Nephron (organoid): ENCODE results near the gene ABCA7.

Experiments used
- H3K27ac Mint-ChIP-seq, 3 experiments: 2 replicates each; pipeline ENCODE4 v1.8.0; 2020; ENCODE audit warnings: mixed read lengths in 3 of 3, mild to moderate bottlenecking in 2 of 3, moderate library complexity in 1 of 3
- H3K27me3 Mint-ChIP-seq: 2 replicates; pipeline ENCODE4 v1.8.0; 2021; ENCODE audit warnings: low read depth, mild to moderate bottlenecking, moderate library complexity, mixed read lengths
- H3K36me3 Mint-ChIP-seq: 2 replicates; pipeline ENCODE4 v1.8.0; 2020; ENCODE audit warnings: low read depth, mixed read lengths
- H3K4me1 Mint-ChIP-seq: 2 replicates; pipeline ENCODE4 v1.8.0; 2020; ENCODE audit warnings: mixed read lengths
- H3K4me3 Mint-ChIP-seq, 3 experiments: 2 replicates each; pipeline ENCODE4 v1.8.0; 2020; ENCODE audit warnings: mild to moderate bottlenecking in 3 of 3, mixed read lengths in 3 of 3, moderate library complexity in 2 of 3
- H3K9me3 Mint-ChIP-seq: 2 replicates; pipeline ENCODE4 v1.8.0; 2020; ENCODE audit warnings: mixed read lengths
- CTCF ChIP-seq, 3 experiments: fragments of 200-600 bp; sonication (generic); IDR thresholded peaks; one replicate each; pipeline ENCODE4 v1.5.0; 2021; ENCODE audit warnings: antibody characterized with exemption in 3 of 3; ENCODE audit not compliant: unreplicated experiment in 3 of 3

ABCA7 gene

DNA sequence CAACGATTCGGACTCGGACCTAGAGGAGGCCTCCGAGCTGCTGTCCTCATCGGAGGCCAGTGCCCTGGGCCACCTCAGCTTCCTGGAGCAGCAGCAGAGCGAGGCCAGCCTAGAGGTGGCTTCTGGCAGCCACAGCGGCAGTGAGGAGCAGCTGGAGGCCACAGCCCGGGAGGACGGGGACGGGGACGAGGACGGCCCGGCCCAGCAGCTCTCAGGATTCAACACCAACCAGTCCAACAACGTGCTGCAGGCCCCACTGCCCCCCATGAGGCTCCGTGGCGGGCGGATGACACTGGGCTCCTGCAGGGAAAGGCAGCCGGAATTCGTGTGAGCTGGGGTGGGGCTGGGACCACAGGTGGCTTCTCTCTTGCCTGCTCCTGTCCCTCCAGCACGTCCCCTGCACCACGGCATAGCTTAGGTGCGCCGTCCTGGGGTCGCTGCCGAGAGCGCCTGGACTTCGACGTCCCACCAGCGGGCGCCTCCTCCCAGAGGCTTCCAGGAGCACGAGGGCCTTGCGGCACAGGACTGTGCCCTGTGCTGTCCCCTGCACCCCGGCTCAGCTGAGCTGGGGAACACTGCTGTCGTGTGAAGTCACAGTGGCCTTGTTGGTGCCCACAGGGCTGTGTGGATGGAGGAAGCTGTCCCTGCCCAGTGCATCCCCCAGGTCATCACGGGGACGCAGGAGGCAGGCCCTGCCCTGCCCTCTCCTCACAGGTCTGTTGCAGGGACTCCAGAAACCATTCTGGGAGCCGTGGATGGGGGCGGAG is 46.0 kb downstream of the ABCA7 start:
- Mint-ChIP-seq H3K36me3 (peaks cover 9% of the 10 kb centered on the region), H3K4me1 (peaks cover 11% of the 10 kb centered on the region), H3K4me3 (no peak overlapping the region), H3K27ac (no peak overlapping the region), H3K27me3 (no peaks in the 10 kb centered on the region), H3K9me3 (no peaks in the 10 kb centered on the region)
- TF ChIP-seq CTCF (IDR thresholded peaks at IDR 0.05; ENCODE audit: unreplicated experiment in 3 of 3) = no peak

- Mint-ChIP-seq H3K9me3 (no peaks in the 10 kb centered on the region), H3K27ac (no peak overlapping the region), H3K36me3 (peaks cover 9% of the 10 kb centered on the region), H3K4me1 (peaks cover 11% of the 10 kb centered on the region), H3K27me3 (no peaks in the 10 kb centered on the region), H3K4me3 (no peak overlapping the region)
- TF ChIP-seq CTCF (IDR thresholded peaks at IDR 0.05; ENCODE audit: unreplicated experiment in 3 of 3) = no peak
Measured at GRCh38 chr19:1086613-1087012, 46.7 kb downstream of the ABCA7 start.

DNA sequence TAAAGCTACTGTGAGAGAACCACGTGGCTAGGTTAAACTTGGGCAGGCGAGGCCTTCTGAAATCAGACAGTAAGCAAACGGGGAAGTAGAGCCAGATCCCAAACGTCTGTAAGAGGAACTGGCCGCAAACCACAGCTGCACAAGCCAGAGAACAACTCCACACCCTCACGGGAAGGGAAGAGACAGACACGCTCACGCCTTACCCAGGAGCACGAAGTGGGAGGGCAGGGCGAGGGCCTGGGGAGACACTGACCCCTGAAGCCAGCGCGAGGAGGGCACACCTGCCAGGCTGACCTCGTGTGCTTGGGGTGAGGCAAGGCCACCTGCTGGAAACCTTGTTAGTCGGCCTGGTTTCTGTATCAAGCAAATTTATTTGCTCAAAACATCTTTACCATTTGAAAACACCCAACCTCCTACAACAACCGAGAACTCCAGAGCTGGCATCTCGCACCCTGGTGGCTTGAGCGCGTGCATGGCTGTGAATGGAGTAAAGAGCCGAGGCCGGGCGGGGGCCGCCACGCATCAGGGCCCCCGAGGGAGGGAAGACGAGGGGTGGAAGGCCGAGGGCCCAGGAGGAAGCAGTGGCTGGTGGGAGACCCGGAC is 48.0 kb downstream of the ABCA7 start:
- H3K4me3 Mint-ChIP-seq = peak overlapping the region; percentile 7 to 54 (median 47)
- peak overlapping the region in 1 of 3 experiments; percentile 71 for H3K27ac Mint-ChIP-seq
- H3K4me1 Mint-ChIP-seq = peaks cover 11% of the 10 kb centered on the region
- H3K27me3 Mint-ChIP-seq = no peaks in the 10 kb centered on the region
- H3K36me3 Mint-ChIP-seq = peaks cover 9% of the 10 kb centered on the region
- no peaks in the 10 kb centered on the region for H3K9me3 Mint-ChIP-seq
- TF ChIP-seq CTCF (IDR thresholded peaks at IDR 0.05; ENCODE audit: unreplicated experiment in 3 of 3) = no peak

DNA sequence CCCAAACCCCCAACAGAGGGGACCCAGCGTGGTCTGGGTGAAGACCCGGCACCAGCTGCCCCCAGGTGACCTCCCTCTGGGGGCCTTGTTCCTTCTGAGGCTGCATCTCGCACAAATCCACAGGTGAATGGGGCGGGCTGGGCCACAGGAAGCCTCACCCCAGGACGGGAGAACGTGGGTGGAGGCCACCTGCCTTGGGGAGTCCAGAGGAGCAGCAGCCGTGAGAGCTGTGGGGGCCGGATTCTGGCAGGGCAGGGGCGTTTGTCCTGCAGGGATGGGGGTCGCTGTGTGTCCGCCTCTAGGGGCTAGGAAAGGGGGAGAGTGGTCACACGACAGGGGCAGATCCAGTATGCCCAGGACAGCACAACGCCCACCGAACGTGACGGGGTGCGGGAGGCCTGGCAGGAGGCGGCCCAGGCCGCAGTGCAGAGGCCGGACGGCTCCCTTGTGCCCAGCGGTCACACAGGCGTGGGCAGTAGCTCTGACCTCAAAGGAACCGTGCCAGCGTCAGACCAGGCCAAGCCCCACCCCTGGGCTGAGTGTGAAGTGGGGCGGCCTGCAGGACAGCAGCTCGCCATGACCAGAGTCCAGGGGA is 48.6 kb downstream of the ABCA7 start:
- Mint-ChIP-seq H3K4me3 (no peak overlapping the region), H3K9me3 (no peaks in the 10 kb centered on the region)

GRCh38 chr19:1089126-1089771 is 49.3 kb downstream of the ABCA7 start:
- H3K9me3 Mint-ChIP-seq = no peaks in the 10 kb centered on the region
- no peak for TF ChIP-seq CTCF (IDR thresholded peaks at IDR 0.05; ENCODE audit: unreplicated experiment in 3 of 3)

More for the DNA sequence above, 48.6 kb downstream of the ABCA7 start:
- Mint-ChIP-seq H3K27me3 (no peaks in the 10 kb centered on the region), H3K36me3 (peaks cover 9% of the 10 kb centered on the region), H3K4me1 (peaks cover 15% of the 10 kb centered on the region), H3K27ac (no peak overlapping the region)
- TF ChIP-seq CTCF (IDR thresholded peaks at IDR 0.05; ENCODE audit: unreplicated experiment in 3 of 3) = no peak

More at GRCh38 chr19:1089126-1089771, 49.3 kb downstream of the ABCA7 start:
- H3K4me3 Mint-ChIP-seq = no peak overlapping the region
- H3K27me3 Mint-ChIP-seq = peaks cover under 1% of the 10 kb centered on the region
- peaks cover 19% of the 10 kb centered on the region for H3K4me1 Mint-ChIP-seq
- peaks cover 9% of the 10 kb centered on the region for H3K36me3 Mint-ChIP-seq
- no peak overlapping the region for H3K27ac Mint-ChIP-seq
